HFF-Myc (cell line): Measurements from ENCODE around the gene GALNT8.

Experiments used
- DNase-seq: peaks from one replicate; pipeline ENCODE4 v3.0.0-alpha.2; 2011; ENCODE audit warnings: low read depth; ENCODE audit errors: extremely low read depth
- H3K4me3 ChIP-seq: replicated peaks from 2 replicates; pipeline ENCODE4 v1.5.1; 2011; ENCODE audit warnings: low read depth, mild to moderate bottlenecking, control low read depth, low read length
- CTCF ChIP-seq: IDR thresholded peaks from 2 replicates; pipeline ENCODE4 v1.5.1; 2012; ENCODE audit warnings: mild to moderate bottlenecking, low read depth, low read length, control low read depth; ENCODE audit errors: missing control alignments

The GALNT8 gene

GRCh38 chr12:4701395-4702190, 18.6 kb upstream of the GALNT8 start:
- H3K4me3 ChIP-seq = no peak overlapping the region
- no peak for DNase-seq
- TF ChIP-seq CTCF = no peak

- DNase-seq = no peak
- no peak for TF ChIP-seq CTCF
- H3K4me3 ChIP-seq = no peak overlapping the region
Measured at GRCh38 chr12:4703676-4704075, 16.5 kb upstream of the GALNT8 start.

- DNase-seq = no peak
- no peak overlapping the region for H3K4me3 ChIP-seq
- TF ChIP-seq CTCF = no peak
Measured at GRCh38 chr12:4705824-4706223, 14.4 kb upstream of the GALNT8 start.

GRCh38 chr12:4707306-4707705, 12.9 kb upstream of the GALNT8 start:
- TF ChIP-seq CTCF = no peak
- no peak for DNase-seq
- H3K4me3 ChIP-seq = no peak overlapping the region

- no peak for TF ChIP-seq CTCF
- no peak for DNase-seq
- H3K4me3 ChIP-seq = no peak overlapping the region
Measured at GRCh38 chr12:4710113-4710512, 10.1 kb upstream of the GALNT8 start.

GRCh38 chr12:4714879-4715278, 5.3 kb upstream of the GALNT8 start:
- DNase-seq = no peak
- no peak for TF ChIP-seq CTCF
- H3K4me3 ChIP-seq = no peak overlapping the region

GRCh38 chr12:4717806-4718205, 2.4 kb upstream of the GALNT8 start:
- no peak for TF ChIP-seq CTCF
- no peak overlapping the region for H3K4me3 ChIP-seq
- no peak for DNase-seq
